Natural killer cell (primary cell): ENCODE data around the gene MUC2. TPM values are rescaled to one million over a fixed set of nuclear protein-coding genes. Genes with fewer than 3 reads are reported as not detected.

ENCODE experiments used
- ATAC-seq, 3 donors: fragments of 150-1000 bp in 2 of 3; fragments of 200-7000 bp in 1 of 3; cut with Tn5 transposase; 1 replicate in 1 of 3; 2 replicates in 2 of 3; pipeline ENCODE4 v1.10.0; 2021; ENCODE audit warnings: mild to moderate bottlenecking in 2 of 3, moderate library complexity in 2 of 3
- DNase-seq, 2 donors: peaks; one replicate each; pipeline versions ENCODE4 v3.0.0 to v3.0.0-alpha.2; 2013 to 2021; ENCODE audit warnings: mixed read lengths in 1 of 2
- H3K27ac ChIP-seq: one replicate; pipeline ENCODE4 v1.5.1; 2013; ENCODE audit warnings: mild to moderate bottlenecking, low read length
- H3K27me3 ChIP-seq: one replicate; pipeline ENCODE4 v1.6.1; 2013; ENCODE audit warnings: low read length; ENCODE audit not compliant: control insufficient read depth, insufficient read depth
- H3K36me3 ChIP-seq: one replicate; pipeline ENCODE4 v1.6.1; 2013; ENCODE audit warnings: low read length; ENCODE audit not compliant: control insufficient read depth, insufficient read depth
- H3K4me1 ChIP-seq: one replicate; pipeline ENCODE4 v1.6.1; 2013; ENCODE audit warnings: low read length; ENCODE audit not compliant: control insufficient read depth, insufficient read depth
- H3K4me3 ChIP-seq: one replicate; pipeline ENCODE4 v1.5.1; 2013; ENCODE audit warnings: low read length
- H3K9me3 ChIP-seq: one replicate; pipeline ENCODE4 v1.6.1; 2013; ENCODE audit warnings: low read length; ENCODE audit not compliant: control insufficient read depth, insufficient read depth
- H3K27ac Mint-ChIP-seq, 2 donors: one replicate each; pipeline ENCODE4 v1.8.0; 2022; ENCODE audit warnings: mild to moderate bottlenecking in 2 of 2, mixed read lengths in 2 of 2, moderate library complexity in 1 of 2
- H3K27me3 Mint-ChIP-seq, 2 donors: one replicate each; pipeline ENCODE4 v1.8.0; 2022; ENCODE audit warnings: low read depth in 2 of 2, mixed read lengths in 2 of 2
- H3K36me3 Mint-ChIP-seq: one replicate; pipeline ENCODE4 v1.8.0; 2022; ENCODE audit warnings: mixed read lengths
- H3K4me1 Mint-ChIP-seq, 2 donors: one replicate each; pipeline ENCODE4 v1.8.0; 2022; ENCODE audit warnings: mixed read lengths in 2 of 2
- H3K4me3 Mint-ChIP-seq: one replicate; pipeline ENCODE4 v1.8.0; 2022; ENCODE audit warnings: mild to moderate bottlenecking, moderate library complexity, mixed read lengths
- H3K9me3 Mint-ChIP-seq, 2 donors: one replicate each; pipeline ENCODE4 v1.8.0; 2022; ENCODE audit warnings: mixed read lengths in 2 of 2
- CTCF ChIP-seq: fragments of 200-600 bp; IDR thresholded peaks from one replicate; pipeline ENCODE4 v1.8.0; 2022; ENCODE audit warnings: antibody characterized with exemption
- WGBS: methylation state at CpG from one replicate; pipeline ENCODE4 v1.1.7; 2013; ENCODE audit warnings: missing lambda C conversion rate; ENCODE audit not compliant: insufficient coverage; 5-methylcytosine and 5-hydroxymethylcytosine counted together
- intact Hi-C: fragments of 100-400 bp; cut with micrococcal nuclease; formaldehyde crosslinking; loops from one replicate; pipeline ENCODE4 v1.14.2; 2022
- total RNA-seq, 4 donors: library from RNA; stranded (reverse); fragments of 120-200 nt in 1 of 4; gene quantifications; one replicate each; pipeline versions ENCODE4 v1.2.3 to v1.2.4, GENCODE V29; 2013 to 2022

The MUC2 gene
- total RNA-seq, 3 donors from 2014 or later (not counting 1 experiment from before 2014, with no cell fraction given), result not detected

- DNase-seq (no peak), ATAC-seq (no peak)
- H3K4me1 ChIP-seq, result no peaks in the 10 kb centered on the region
- H3K27me3 Mint-ChIP-seq, result no peaks in the 10 kb centered on the region
- no peaks in the 10 kb centered on the region for H3K27me3 ChIP-seq
- intact Hi-C loops, result no loop called here
- no peak overlapping the region for H3K27ac Mint-ChIP-seq
- H3K36me3 Mint-ChIP-seq, result no peaks in the 10 kb centered on the region
- H3K4me1 Mint-ChIP-seq, result peaks cover 6 to 13% of the 10 kb centered on the region in 2 donors
- no peaks in the 10 kb centered on the region for H3K36me3 ChIP-seq
- no peak overlapping the region for H3K4me3 ChIP-seq
- no peak for TF ChIP-seq CTCF
- WGBS, result 79% methylated on average over 17 of the region's 17 CpGs
- H3K27ac ChIP-seq, result no peak overlapping the region
- peaks cover 2 to 3% of the 10 kb centered on the region in 2 donors for H3K9me3 Mint-ChIP-seq
- no peaks in the 10 kb centered on the region for H3K9me3 ChIP-seq
- H3K4me3 Mint-ChIP-seq, result no peak overlapping the region
These were observed 17.5 kb downstream of the MUC2 start for GRCh38 chr11:1092145-1092670.

GRCh38 chr11:1092919-1093318, 18.2 kb downstream of the MUC2 start:
- ATAC-seq, result no peak

GRCh38 chr11:1099519-1100355, 25.1 kb downstream of the MUC2 start:
- no peaks in the 10 kb centered on the region for H3K27me3 ChIP-seq

More at GRCh38 chr11:1092919-1093318, 18.2 kb downstream of the MUC2 start:
- Histone ChIP-seq H3K4me3 (no peak overlapping the region), H3K4me1 (no peaks in the 10 kb centered on the region), H3K27ac (no peak overlapping the region), H3K9me3 (no peaks in the 10 kb centered on the region), H3K36me3 (no peaks in the 10 kb centered on the region), H3K27me3 (no peaks in the 10 kb centered on the region)
- intact Hi-C loops, result no loop called here
- Mint-ChIP-seq H3K27me3 (no peaks in the 10 kb centered on the region), H3K9me3 (peaks cover 2 to 3% of the 10 kb centered on the region in 2 donors), H3K36me3 (no peaks in the 10 kb centered on the region), H3K27ac (no peak overlapping the region), H3K4me3 (no peak overlapping the region), H3K4me1 (peaks cover 6 to 13% of the 10 kb centered on the region in 2 donors)
- TF ChIP-seq CTCF, result no peak
- WGBS, result 65% methylated on average over 6 of the region's 7 CpGs
- DNase-seq, result no peak

More at GRCh38 chr11:1099519-1100355, 25.1 kb downstream of the MUC2 start:
- no peak for DNase-seq
- no peak overlapping the region for H3K4me3 Mint-ChIP-seq
- Histone ChIP-seq H3K9me3 (no peaks in the 10 kb centered on the region), H3K36me3 (no peaks in the 10 kb centered on the region), H3K27ac (no peak overlapping the region), H3K4me3 (no peak overlapping the region), H3K4me1 (no peaks in the 10 kb centered on the region)
- peaks cover 2 to 3% of the 10 kb centered on the region in 2 donors for H3K9me3 Mint-ChIP-seq
- peaks cover 6 to 12% of the 10 kb centered on the region in 2 donors for H3K4me1 Mint-ChIP-seq
- intact Hi-C loops, result no loop called here
- H3K36me3 Mint-ChIP-seq, result no peaks in the 10 kb centered on the region
- WGBS, result 92% methylated on average over 32 of the region's 32 CpGs
- no peaks in the 10 kb centered on the region for H3K27me3 Mint-ChIP-seq
- no peak for ATAC-seq
- no peak for TF ChIP-seq CTCF
- H3K27ac Mint-ChIP-seq, result peak overlapping the region in 1 of 2 donors; percentile 22
